GM23338 (cell line): Measurements from ENCODE around the gene MACROD1. TPM values are rescaled to one million over a fixed set of nuclear protein-coding genes. Genes with fewer than 3 reads are reported as not detected.

Experiments used
- ATAC-seq: fragments of 200-7000 bp; cut with Tn5 transposase; 3 replicates; pipeline ENCODE4 v1.9.1; 2020
- DNase-seq: peaks from one replicate; pipeline ENCODE4 v3.0.0-alpha.2; 2015; ENCODE audit warnings: low spot score
- H2AFZ ChIP-seq: fragments of 200-600 bp; sonication (generic); 2 replicates; pipeline ENCODE4 v1.8.0; 2016; ENCODE audit warnings: antibody characterized with exemption, mild to moderate bottlenecking, moderate library complexity
- H3F3A ChIP-seq: fragments of 200-600 bp; sonication (generic); replicated peaks from 2 replicates; pipeline ENCODE4 v1.8.0; 2017; ENCODE audit warnings: antibody characterized with exemption, mixed run types, low read depth
- H3K27ac ChIP-seq: fragments of 200-600 bp; sonication (generic); 2 replicates; pipeline ENCODE4 v1.6.1; 2016; ENCODE audit warnings: low read depth
- H3K27me3 ChIP-seq: fragments of 200-600 bp; sonication (generic); 2 replicates; pipeline ENCODE4 v1.8.0; 2016; ENCODE audit warnings: mild to moderate bottlenecking, mixed run types, moderate library complexity; ENCODE audit not compliant: insufficient read depth
- H3K36me3 ChIP-seq: fragments of 200-600 bp; sonication (generic); 2 replicates; pipeline ENCODE4 v1.8.0; 2016; ENCODE audit warnings: mild to moderate bottlenecking; ENCODE audit not compliant: insufficient read depth
- H3K4me1 ChIP-seq: fragments of 200-600 bp; sonication (generic); 2 replicates; pipeline ENCODE4 v1.8.0; 2016; ENCODE audit warnings: mild to moderate bottlenecking, moderate library complexity; ENCODE audit not compliant: insufficient read depth
- H3K4me2 ChIP-seq: fragments of 200-600 bp; sonication (generic); 2 replicates; pipeline ENCODE4 v1.7.1; 2017; ENCODE audit warnings: mixed run types
- H3K4me3 ChIP-seq: fragments of 200-600 bp; sonication (generic); 2 replicates; pipeline ENCODE4 v1.6.1; 2016; ENCODE audit warnings: mixed run types
- H3K79me2 ChIP-seq: fragments of 200-600 bp; sonication (generic); replicated peaks from 2 replicates; pipeline ENCODE4 v1.8.0; 2017; ENCODE audit warnings: mild to moderate bottlenecking; ENCODE audit not compliant: insufficient read depth
- H3K9me2 ChIP-seq: fragments of 200-600 bp; sonication (generic); 2 replicates; pipeline ENCODE4 v1.8.0; 2017; ENCODE audit not compliant: insufficient read depth
- H4K20me1 ChIP-seq: fragments of 200-600 bp; sonication (generic); replicated peaks from 2 replicates; pipeline ENCODE4 v1.8.0; 2017; ENCODE audit warnings: mild to moderate bottlenecking; ENCODE audit not compliant: insufficient read depth
- H3K27ac Mint-ChIP-seq: 2 replicates; pipeline ENCODE4 v1.8.0; 2020; ENCODE audit warnings: inconsistent platforms, mild to moderate bottlenecking, moderate library complexity, mixed read lengths
- H3K27me3 Mint-ChIP-seq: 3 replicates; pipeline ENCODE4 v1.8.0; 2022; ENCODE audit warnings: low read depth, mild to moderate bottlenecking, moderate library complexity, mixed read lengths, inconsistent platforms; ENCODE audit not compliant: insufficient read depth, poor library complexity
- H3K36me3 Mint-ChIP-seq: 3 replicates; pipeline ENCODE4 v1.8.0; 2021; ENCODE audit warnings: low read depth, mild to moderate bottlenecking, inconsistent platforms, moderate library complexity, mixed read lengths
- H3K4me1 Mint-ChIP-seq: 3 replicates; pipeline ENCODE4 v1.8.0; 2020; ENCODE audit warnings: mild to moderate bottlenecking, inconsistent platforms, mixed read lengths
- H3K4me3 Mint-ChIP-seq: 3 replicates; pipeline ENCODE4 v1.8.0; 2021; ENCODE audit warnings: moderate library complexity, mild to moderate bottlenecking, inconsistent platforms, mixed read lengths
- H3K9me3 Mint-ChIP-seq: 3 replicates; pipeline ENCODE4 v1.8.0; 2020; ENCODE audit warnings: moderate library complexity, mild to moderate bottlenecking, inconsistent platforms, mixed read lengths
- EZH2 ChIP-seq: fragments of 200-600 bp; sonication (generic); IDR thresholded peaks from one replicate; pipeline ENCODE4 v1.8.0; 2017; ENCODE audit warnings: antibody characterized with exemption, mild to moderate bottlenecking, low read depth; ENCODE audit not compliant: unreplicated experiment
- EZH2phosphoT487 ChIP-seq: fragments of 200-600 bp; sonication (generic); IDR thresholded peaks from one replicate; pipeline ENCODE4 v1.8.1; 2018; ENCODE audit warnings: antibody characterized with exemption; ENCODE audit not compliant: unreplicated experiment
- POLR2AphosphoS5 ChIP-seq: IDR thresholded peaks from 2 replicates; pipeline ENCODE4 v1.6.1; 2016; ENCODE audit warnings: antibody characterized with exemption, low read depth
- STAT1 ChIP-seq: IDR thresholded peaks from one replicate; pipeline ENCODE4 v1.6.1; 2016; ENCODE audit warnings: antibody characterized with exemption; ENCODE audit not compliant: unreplicated experiment
- ZNF114 ChIP-seq: fragments of 250-450 bp; sonication (Bioruptor Pico); IDR thresholded peaks from 2 replicates; pipeline ENCODE4 v1.5.0; 2020; ENCODE audit warnings: mild to moderate bottlenecking, moderate library complexity
- ZNF331 ChIP-seq: fragments of 250-450 bp; sonication (Bioruptor Pico); IDR thresholded peaks from 2 replicates; pipeline ENCODE4 v1.5.0; 2020; ENCODE audit warnings: low read depth, mild to moderate bottlenecking, moderate library complexity
- polyA plus RNA-seq: library from polyadenylated mRNA; unstranded; fragments of >200 nt; fragmentation: Nextera tagmentation; extraction: Ambion mirVana; gene quantifications from 2 replicates; pipeline ENCODE4 v1.2.1, GENCODE V29; 2016
- total RNA-seq: library from RNA; depleted of rRNA; stranded (reverse); fragments of >200 nt; shearing (Covaris generic); gene quantifications from 2 replicates; pipeline ENCODE4 v1.2.3, GENCODE V29; 2014
- TF ChIP-seq, protein P1 (sequence below): IDR thresholded peaks from 2 replicates; pipeline ENCODE4 v1.6.1; 2016; ENCODE audit warnings: antibody characterized with exemption
- TF ChIP-seq, protein P2 (sequence below), 2 experiments: fragments of 200-600 bp in 1 of 2; sonication (generic) in 1 of 2; conservative IDR thresholded peaks; 2 replicates each; pipeline versions ENCODE4 v1.5.1 to v1.6.1; 2016 to 2017; ENCODE audit warnings: antibody characterized with exemption in 2 of 2, low read depth in 2 of 2, mild to moderate bottlenecking in 2 of 2, moderate library complexity in 1 of 2
- TF ChIP-seq, protein P3 (sequence below): fragments of 250-450 bp; sonication (Bioruptor Pico); IDR thresholded peaks from 2 replicates; pipeline ENCODE4 v1.5.0; 2020; ENCODE audit warnings: mild to moderate bottlenecking, moderate library complexity
- TF ChIP-seq, protein P4 (sequence below): IDR thresholded peaks from one replicate; pipeline ENCODE4 v1.6.1; 2018; ENCODE audit warnings: antibody characterized with exemption; ENCODE audit not compliant: unreplicated experiment

Gene MACROD1
- total and polyA plus RNA-seq, 2 experiments from 2014 or later: 33.0 to 51.6 TPM

DNA sequence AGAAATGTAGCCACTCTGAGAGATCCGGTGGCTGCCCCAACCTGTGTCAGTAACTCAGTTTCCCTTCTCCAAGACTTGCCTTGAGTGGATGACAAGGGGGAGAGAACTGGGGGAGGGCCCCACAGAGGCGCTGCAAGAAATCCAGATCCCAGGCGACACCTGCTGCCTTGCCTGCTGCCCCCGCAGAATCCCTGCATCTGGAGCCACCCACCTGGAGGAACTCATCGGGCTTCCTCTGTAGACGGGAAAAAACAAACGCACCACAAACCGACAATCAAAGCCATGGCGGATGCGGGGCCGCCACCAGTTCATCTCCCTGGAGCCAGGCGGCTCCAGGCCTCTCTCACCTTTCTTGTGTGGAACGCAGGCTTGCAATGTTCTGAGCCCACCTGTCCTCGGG, 40.2 kb downstream of the MACROD1 start:
- Mint-ChIP-seq H3K27me3 (peaks cover 31% of the 10 kb centered on the region), H3K4me3 (no peak overlapping the region), H3K4me1 (peaks cover 65% of the 10 kb centered on the region), H3K36me3 (no peaks in the 10 kb centered on the region), H3K9me3 (no peaks in the 10 kb centered on the region), H3K27ac (no peak overlapping the region)
- no peak overlapping the region for H3K4me3 ChIP-seq
- H3K9me2 ChIP-seq: no peaks in the 10 kb centered on the region
- ATAC-seq (no peak), DNase-seq (no peak)
- TF ChIP-seq, protein P1, sequence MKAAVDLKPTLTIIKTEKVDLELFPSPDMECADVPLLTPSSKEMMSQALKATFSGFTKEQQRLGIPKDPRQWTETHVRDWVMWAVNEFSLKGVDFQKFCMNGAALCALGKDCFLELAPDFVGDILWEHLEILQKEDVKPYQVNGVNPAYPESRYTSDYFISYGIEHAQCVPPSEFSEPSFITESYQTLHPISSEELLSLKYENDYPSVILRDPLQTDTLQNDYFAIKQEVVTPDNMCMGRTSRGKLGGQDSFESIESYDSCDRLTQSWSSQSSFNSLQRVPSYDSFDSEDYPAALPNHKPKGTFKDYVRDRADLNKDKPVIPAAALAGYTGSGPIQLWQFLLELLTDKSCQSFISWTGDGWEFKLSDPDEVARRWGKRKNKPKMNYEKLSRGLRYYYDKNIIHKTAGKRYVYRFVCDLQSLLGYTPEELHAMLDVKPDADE: no peak
- TF ChIP-seq EZH2phosphoT487 (no peak), POLR2AphosphoS5 (no peak), ZNF114 (CRISPR knock-in tag) (no peak), ZNF331 (no peak), STAT1 (no peak), EZH2 (no peak)
- TF ChIP-seq, protein P2, sequence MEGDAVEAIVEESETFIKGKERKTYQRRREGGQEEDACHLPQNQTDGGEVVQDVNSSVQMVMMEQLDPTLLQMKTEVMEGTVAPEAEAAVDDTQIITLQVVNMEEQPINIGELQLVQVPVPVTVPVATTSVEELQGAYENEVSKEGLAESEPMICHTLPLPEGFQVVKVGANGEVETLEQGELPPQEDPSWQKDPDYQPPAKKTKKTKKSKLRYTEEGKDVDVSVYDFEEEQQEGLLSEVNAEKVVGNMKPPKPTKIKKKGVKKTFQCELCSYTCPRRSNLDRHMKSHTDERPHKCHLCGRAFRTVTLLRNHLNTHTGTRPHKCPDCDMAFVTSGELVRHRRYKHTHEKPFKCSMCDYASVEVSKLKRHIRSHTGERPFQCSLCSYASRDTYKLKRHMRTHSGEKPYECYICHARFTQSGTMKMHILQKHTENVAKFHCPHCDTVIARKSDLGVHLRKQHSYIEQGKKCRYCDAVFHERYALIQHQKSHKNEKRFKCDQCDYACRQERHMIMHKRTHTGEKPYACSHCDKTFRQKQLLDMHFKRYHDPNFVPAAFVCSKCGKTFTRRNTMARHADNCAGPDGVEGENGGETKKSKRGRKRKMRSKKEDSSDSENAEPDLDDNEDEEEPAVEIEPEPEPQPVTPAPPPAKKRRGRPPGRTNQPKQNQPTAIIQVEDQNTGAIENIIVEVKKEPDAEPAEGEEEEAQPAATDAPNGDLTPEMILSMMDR (conservative IDR thresholded peaks at IDR 0.05; ENCODE audit: low read depth in 2 of 2): no peak
- TF ChIP-seq, protein P3, sequence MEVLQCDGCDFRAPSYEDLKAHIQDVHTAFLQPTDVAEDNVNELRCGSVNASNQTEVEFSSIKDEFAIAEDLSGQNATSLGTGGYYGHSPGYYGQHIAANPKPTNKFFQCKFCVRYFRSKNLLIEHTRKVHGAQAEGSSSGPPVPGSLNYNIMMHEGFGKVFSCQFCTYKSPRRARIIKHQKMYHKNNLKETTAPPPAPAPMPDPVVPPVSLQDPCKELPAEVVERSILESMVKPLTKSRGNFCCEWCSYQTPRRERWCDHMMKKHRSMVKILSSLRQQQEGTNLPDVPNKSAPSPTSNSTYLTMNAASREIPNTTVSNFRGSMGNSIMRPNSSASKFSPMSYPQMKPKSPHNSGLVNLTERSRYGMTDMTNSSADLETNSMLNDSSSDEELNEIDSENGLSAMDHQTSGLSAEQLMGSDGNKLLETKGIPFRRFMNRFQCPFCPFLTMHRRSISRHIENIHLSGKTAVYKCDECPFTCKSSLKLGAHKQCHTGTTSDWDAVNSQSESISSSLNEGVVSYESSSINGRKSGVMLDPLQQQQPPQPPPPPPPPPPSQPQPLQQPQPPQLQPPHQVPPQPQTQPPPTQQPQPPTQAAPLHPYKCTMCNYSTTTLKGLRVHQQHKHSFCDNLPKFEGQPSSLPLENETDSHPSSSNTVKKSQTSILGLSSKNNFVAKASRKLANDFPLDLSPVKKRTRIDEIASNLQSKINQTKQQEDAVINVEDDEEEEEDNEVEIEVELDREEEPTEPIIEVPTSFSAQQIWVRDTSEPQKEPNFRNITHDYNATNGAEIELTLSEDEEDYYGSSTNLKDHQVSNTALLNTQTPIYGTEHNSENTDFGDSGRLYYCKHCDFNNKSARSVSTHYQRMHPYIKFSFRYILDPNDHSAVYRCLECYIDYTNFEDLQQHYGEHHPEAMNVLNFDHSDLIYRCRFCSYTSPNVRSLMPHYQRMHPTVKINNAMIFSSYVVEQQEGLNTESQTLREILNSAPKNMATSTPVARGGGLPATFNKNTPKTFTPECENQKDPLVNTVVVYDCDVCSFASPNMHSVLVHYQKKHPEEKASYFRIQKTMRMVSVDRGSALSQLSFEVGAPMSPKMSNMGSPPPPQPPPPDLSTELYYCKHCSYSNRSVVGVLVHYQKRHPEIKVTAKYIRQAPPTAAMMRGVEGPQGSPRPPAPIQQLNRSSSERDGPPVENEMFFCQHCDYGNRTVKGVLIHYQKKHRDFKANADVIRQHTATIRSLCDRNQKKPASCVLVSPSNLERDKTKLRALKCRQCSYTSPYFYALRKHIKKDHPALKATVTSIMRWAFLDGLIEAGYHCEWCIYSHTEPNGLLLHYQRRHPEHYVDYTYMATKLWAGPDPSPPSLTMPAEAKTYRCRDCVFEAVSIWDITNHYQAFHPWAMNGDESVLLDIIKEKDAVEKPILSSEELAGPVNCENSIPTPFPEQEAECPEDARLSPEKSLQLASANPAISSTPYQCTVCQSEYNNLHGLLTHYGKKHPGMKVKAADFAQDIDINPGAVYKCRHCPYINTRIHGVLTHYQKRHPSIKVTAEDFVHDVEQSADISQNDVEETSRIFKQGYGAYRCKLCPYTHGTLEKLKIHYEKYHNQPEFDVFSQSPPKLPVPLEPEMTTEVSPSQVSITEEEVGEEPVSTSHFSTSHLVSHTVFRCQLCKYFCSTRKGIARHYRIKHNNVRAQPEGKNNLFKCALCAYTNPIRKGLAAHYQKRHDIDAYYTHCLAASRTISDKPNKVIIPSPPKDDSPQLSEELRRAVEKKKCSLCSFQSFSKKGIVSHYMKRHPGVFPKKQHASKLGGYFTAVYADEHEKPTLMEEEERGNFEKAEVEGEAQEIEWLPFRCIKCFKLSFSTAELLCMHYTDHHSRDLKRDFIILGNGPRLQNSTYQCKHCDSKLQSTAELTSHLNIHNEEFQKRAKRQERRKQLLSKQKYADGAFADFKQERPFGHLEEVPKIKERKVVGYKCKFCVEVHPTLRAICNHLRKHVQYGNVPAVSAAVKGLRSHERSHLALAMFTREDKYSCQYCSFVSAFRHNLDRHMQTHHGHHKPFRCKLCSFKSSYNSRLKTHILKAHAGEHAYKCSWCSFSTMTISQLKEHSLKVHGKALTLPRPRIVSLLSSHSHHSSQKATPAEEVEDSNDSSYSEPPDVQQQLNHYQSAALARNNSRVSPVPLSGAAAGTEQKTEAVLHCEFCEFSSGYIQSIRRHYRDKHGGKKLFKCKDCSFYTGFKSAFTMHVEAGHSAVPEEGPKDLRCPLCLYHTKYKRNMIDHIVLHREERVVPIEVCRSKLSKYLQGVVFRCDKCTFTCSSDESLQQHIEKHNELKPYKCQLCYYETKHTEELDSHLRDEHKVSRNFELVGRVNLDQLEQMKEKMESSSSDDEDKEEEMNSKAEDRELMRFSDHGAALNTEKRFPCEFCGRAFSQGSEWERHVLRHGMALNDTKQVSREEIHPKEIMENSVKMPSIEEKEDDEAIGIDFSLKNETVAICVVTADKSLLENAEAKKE: no peak
- TF ChIP-seq, protein P4, sequence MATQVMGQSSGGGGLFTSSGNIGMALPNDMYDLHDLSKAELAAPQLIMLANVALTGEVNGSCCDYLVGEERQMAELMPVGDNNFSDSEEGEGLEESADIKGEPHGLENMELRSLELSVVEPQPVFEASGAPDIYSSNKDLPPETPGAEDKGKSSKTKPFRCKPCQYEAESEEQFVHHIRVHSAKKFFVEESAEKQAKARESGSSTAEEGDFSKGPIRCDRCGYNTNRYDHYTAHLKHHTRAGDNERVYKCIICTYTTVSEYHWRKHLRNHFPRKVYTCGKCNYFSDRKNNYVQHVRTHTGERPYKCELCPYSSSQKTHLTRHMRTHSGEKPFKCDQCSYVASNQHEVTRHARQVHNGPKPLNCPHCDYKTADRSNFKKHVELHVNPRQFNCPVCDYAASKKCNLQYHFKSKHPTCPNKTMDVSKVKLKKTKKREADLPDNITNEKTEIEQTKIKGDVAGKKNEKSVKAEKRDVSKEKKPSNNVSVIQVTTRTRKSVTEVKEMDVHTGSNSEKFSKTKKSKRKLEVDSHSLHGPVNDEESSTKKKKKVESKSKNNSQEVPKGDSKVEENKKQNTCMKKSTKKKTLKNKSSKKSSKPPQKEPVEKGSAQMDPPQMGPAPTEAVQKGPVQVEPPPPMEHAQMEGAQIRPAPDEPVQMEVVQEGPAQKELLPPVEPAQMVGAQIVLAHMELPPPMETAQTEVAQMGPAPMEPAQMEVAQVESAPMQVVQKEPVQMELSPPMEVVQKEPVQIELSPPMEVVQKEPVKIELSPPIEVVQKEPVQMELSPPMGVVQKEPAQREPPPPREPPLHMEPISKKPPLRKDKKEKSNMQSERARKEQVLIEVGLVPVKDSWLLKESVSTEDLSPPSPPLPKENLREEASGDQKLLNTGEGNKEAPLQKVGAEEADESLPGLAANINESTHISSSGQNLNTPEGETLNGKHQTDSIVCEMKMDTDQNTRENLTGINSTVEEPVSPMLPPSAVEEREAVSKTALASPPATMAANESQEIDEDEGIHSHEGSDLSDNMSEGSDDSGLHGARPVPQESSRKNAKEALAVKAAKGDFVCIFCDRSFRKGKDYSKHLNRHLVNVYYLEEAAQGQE: no peak
- H3K36me3 ChIP-seq: no peaks in the 10 kb centered on the region
- H3K4me2 ChIP-seq: no peak overlapping the region
- H3K4me1 ChIP-seq: peaks cover 41% of the 10 kb centered on the region
- H4K20me1 ChIP-seq: no peaks in the 10 kb centered on the region; the same call in 1 of the 2 replicates
- no peak overlapping the region for H2AFZ ChIP-seq
- H3K27ac ChIP-seq: no peak overlapping the region
- H3F3A ChIP-seq: peaks cover 6% of the 10 kb centered on the region; the same call in 1 of the 2 replicates
- H3K27me3 ChIP-seq: no peaks in the 10 kb centered on the region; the same call in 1 of the 2 replicates
- H3K79me2 ChIP-seq: no peaks in the 10 kb centered on the region
